ENCODE results near the gene PPFIA2. TPM values are rescaled to one million over a fixed set of nuclear protein-coding genes. Genes with fewer than 3 reads are reported as not detected.

PPFIA2 gene
- total RNA-seq, 1 experiment from 2014 or later: 1.1 TPM

- TF ChIP-seq ZNF396 (CRISPR knock-in tag; IDR thresholded peaks at IDR 0.05; ENCODE audit: borderline replicate concordance): no peak
- TF ChIP-seq ZNF532 (CRISPR knock-in tag; IDR thresholded peaks at IDR 0.05; ENCODE audit: borderline replicate concordance): no peak
- no peak for TF ChIP-seq IRF2 (CRISPR knock-in tag; IDR thresholded peaks at IDR 0.05; ENCODE audit: borderline replicate concordance, low read depth)
- TF ChIP-seq ZNF232 (CRISPR knock-in tag; IDR thresholded peaks at IDR 0.05): no peak
- no peak for TF ChIP-seq E2F5 (CRISPR knock-in tag; IDR thresholded peaks at IDR 0.05)
- TF ChIP-seq ZNF121 (CRISPR knock-in tag; IDR thresholded peaks at IDR 0.05): no peak
- no peak for TF ChIP-seq ATF6 (CRISPR knock-in tag; IDR thresholded peaks at IDR 0.05)
- H3K4me3 Mint-ChIP-seq: no peak overlapping the region
- H3K27ac Mint-ChIP-seq: no peak overlapping the region
- ATAC-seq: no peak
- H3K9me3 Mint-ChIP-seq: no peaks in the 10 kb centered on the region
- H3K4me1 Mint-ChIP-seq: no peaks in the 10 kb centered on the region
- CTCF ChIA-PET: no interaction called here
- no peak for DNase-seq (ENCODE audit: low spot score)
- H3K27me3 Mint-ChIP-seq (ENCODE audit: low read depth): no peaks in the 10 kb centered on the region
- H3K36me3 Mint-ChIP-seq: no peaks in the 10 kb centered on the region
- POLR2A ChIA-PET: interaction anchor here (0.6 kb wide), 1 partner anchor 85 kb away, joined by 5 read pairs; no protein-coding TSS in a partner anchor
Measured at GRCh38 chr12:81712536-81712935, 46.6 kb downstream of the PPFIA2 start.

- POLR2A ChIA-PET: no interaction called here
- H3K9me3 Mint-ChIP-seq: no peaks in the 10 kb centered on the region
- no peak for DNase-seq (ENCODE audit: low spot score)
- TF ChIP-seq IRF1 (CRISPR knock-in tag; IDR thresholded peaks at IDR 0.05): no peak
- TF ChIP-seq STAT6 (CRISPR knock-in tag; conservative IDR thresholded peaks at IDR 0.05; ENCODE audit: low read depth): no peak
- no peak for TF ChIP-seq AR (CRISPR knock-in tag; IDR thresholded peaks at IDR 0.05)
- no peak for TF ChIP-seq ZSCAN18 (CRISPR knock-in tag; IDR thresholded peaks at IDR 0.05)
- no peaks in the 10 kb centered on the region for H3K36me3 Mint-ChIP-seq
- H3K27ac Mint-ChIP-seq: no peak overlapping the region
- no peaks in the 10 kb centered on the region for H3K4me1 Mint-ChIP-seq
- no peak for ATAC-seq
- no peak overlapping the region for H3K4me3 Mint-ChIP-seq
- CTCF ChIA-PET: no interaction called here
- H3K27me3 Mint-ChIP-seq (ENCODE audit: low read depth): no peaks in the 10 kb centered on the region
Measured at GRCh38 chr12:81705586-81705985, 53.6 kb downstream of the PPFIA2 start.

Measured in WTC11 (cell line).